RWPE1 (cell line): ENCODE data around the gene CHSY1.

Experiments
- CTCF ChIA-PET: fragments of 350-600 bp; sonication (Branson Sonifier 250); formaldehyde crosslinking; extraction: SDS; loops from one replicate; lab custom pipeline; 2021; lab: Yijun Ruan, JAX
- POLR2A ChIA-PET: fragments of 400-600 bp; formaldehyde crosslinking; extraction: SDS; loops from one replicate; lab custom pipeline; 2020; ENCODE audit warnings: antibody characterized with exemption; ENCODE audit not compliant: low non-redundant PET; lab: Yijun Ruan, JAX
- DNase-seq: peaks from one replicate; pipeline ENCODE4 v3.0.0; 2012; ENCODE audit warnings: low spot score
- H3K27ac ChIP-seq: fragments of 450-650 bp; 2 replicates; pipeline ENCODE4 v1.5.1; 2017
- CTCF ChIP-seq: fragments of 450-650 bp; conservative IDR thresholded peaks from 2 replicates; pipeline ENCODE4 v1.5.1; 2017; ENCODE audit warnings: low read depth, mild to moderate bottlenecking

CHSY1 gene

GRCh38 chr15:101264011-101264410, 12.2 kb upstream of the CHSY1 start:
- DNase-seq = no peak
- ChIA-PET POLR2A (no interaction called here), CTCF (no interaction called here)
- TF ChIP-seq CTCF = no peak
- H3K27ac ChIP-seq = no peak overlapping the region

GRCh38 chr15:101262551-101262950, 10.7 kb upstream of the CHSY1 start:
- ChIA-PET POLR2A (interaction anchor here (0.6 kb wide), 1 partner anchor 25 kb away, joined by 3 read pairs; no protein-coding TSS in a partner anchor), CTCF (interaction anchor here (3.7 kb wide), 1 partner anchor 254 kb away, joined by 14 read pairs; no protein-coding TSS in a partner anchor)
- TF ChIP-seq CTCF = no peak
- no peak for DNase-seq
- H3K27ac ChIP-seq = no peak overlapping the region

GRCh38 chr15:101258238-101259144, 6.6 kb upstream of the CHSY1 start:
- H3K27ac ChIP-seq = no peak overlapping the region
- POLR2A ChIA-PET = no interaction called here
- CTCF ChIA-PET = interaction anchor here (0.5 to 1.7 kb wide), 14 partner anchors 12 to 270 kb away, joined by 3 to 14 read pairs (median 4); no protein-coding TSS in a partner anchor
- TF ChIP-seq CTCF = peak; percentile 89
- peak; percentile 61 for DNase-seq

- no peak for DNase-seq
- TF ChIP-seq CTCF = no peak
- POLR2A ChIA-PET = no interaction called here
Observed at GRCh38 chr15:101256757-101257156, 4.9 kb upstream of the CHSY1 start.

GRCh38 chr15:101255615-101256241, 3.9 kb upstream of the CHSY1 start:
- POLR2A ChIA-PET = no interaction called here
- no peak for DNase-seq
- CTCF ChIA-PET = interaction anchor here (0.5 to 1.5 kb wide), 2 partner anchors 31 to 167 kb away, joined by 5 read pairs; no protein-coding TSS in a partner anchor

More at GRCh38 chr15:101256757-101257156, 4.9 kb upstream of the CHSY1 start:
- no peak overlapping the region for H3K27ac ChIP-seq
- CTCF ChIA-PET = interaction anchor here (0.6 to 1.5 kb wide), 3 partner anchors 167 to 241 kb away, joined by 3 to 4 read pairs (median 3); no protein-coding TSS in a partner anchor

More at GRCh38 chr15:101255615-101256241, 3.9 kb upstream of the CHSY1 start:
- no peak overlapping the region for H3K27ac ChIP-seq
- no peak for TF ChIP-seq CTCF
